NCI-H2196 (cell line): Measurements from ENCODE around the gene UBR7.

Source experiments
- DNase-seq: peaks from one replicate; lab custom pipeline; 2025; ENCODE audit not compliant: unreplicated experiment; lab: John Stamatoyannopoulos, UW

Gene UBR7

DNA sequence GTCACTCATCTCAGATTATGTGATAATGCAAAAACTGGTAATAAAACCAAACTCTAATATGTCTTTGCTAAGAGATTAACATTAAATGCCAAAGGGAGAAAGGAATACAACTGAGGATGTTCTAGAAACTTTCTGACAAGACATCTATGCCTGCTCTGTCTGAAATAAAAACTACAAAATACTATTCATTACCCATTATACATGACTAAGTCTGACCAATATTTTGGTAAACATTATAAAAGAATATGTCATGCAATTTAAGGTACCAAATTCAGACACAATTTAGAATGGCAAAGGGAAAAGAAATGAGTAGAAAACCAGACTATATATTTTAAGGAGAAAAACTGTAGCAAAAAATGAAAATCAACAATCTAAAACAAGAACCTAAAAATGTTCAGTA lies 39.5 kb downstream of the UBR7 start:
- DNase-seq: no peak

DNA sequence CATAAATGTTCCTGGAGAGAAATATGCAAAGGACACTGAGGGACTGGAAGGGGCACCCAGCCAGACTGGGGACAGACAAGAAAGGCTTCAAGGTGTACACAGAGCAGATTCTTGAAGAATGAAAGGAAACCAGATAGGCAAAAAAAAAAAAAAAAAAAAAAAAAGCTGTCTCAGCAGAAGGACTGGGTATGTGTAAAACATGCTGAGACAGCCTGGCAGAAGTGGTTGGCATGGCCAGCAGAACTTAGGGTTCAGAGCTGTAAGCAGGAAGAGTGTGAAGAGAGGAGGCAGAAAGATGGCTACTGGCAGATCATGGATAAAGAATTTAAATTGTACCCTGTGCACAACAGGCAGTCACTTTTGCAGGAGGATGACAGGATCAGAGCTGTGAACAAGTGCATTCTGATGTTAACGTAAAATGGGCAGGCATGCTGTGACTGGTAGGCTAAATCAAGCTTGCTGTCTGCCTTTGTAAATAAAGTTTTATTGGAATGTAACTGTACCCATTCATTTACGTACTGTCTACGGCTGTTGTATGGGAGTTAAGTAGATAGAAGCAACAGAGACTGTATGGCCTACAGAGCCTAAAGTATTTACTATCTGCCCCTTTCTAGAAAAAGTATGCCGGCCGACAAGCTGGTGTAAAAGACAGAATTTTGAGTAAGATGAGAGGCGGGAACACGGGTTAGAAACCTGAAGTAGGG lies 42.2 kb downstream of the UBR7 start:
- no peak for DNase-seq

DNA sequence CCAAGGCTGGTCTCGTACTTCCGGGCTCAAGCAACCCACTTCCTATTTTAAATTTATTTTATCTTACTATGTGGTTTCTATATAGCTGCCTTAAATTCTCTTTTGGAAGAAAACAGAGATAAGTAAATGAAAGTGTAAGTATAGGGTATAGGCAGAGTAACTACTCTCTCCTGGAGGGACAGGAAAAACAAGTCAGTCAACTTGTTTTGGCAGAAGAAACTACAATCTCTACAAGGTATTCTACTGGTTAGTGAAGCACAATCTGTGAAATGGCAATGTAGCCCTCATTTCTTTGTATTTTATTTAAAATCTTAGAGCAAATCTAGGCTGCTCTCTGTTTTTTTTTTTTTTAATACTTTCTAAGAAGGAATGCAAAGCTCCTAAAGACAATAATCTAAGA lies 55.4 kb downstream of the UBR7 start:
- no peak for DNase-seq

- no peak for DNase-seq
Measured at GRCh38 chr14:93263416-93263815, 56.4 kb downstream of the UBR7 start.

- DNase-seq: no peak
Measured at GRCh38 chr14:93266127-93266526, 59.1 kb downstream of the UBR7 start.

- DNase-seq: no peak
Measured at GRCh38 chr14:93267149-93267711, 60.2 kb downstream of the UBR7 start.

GRCh38 chr14:93268406-93268805 lies 61.4 kb downstream of the UBR7 start:
- DNase-seq: no peak

DNA sequence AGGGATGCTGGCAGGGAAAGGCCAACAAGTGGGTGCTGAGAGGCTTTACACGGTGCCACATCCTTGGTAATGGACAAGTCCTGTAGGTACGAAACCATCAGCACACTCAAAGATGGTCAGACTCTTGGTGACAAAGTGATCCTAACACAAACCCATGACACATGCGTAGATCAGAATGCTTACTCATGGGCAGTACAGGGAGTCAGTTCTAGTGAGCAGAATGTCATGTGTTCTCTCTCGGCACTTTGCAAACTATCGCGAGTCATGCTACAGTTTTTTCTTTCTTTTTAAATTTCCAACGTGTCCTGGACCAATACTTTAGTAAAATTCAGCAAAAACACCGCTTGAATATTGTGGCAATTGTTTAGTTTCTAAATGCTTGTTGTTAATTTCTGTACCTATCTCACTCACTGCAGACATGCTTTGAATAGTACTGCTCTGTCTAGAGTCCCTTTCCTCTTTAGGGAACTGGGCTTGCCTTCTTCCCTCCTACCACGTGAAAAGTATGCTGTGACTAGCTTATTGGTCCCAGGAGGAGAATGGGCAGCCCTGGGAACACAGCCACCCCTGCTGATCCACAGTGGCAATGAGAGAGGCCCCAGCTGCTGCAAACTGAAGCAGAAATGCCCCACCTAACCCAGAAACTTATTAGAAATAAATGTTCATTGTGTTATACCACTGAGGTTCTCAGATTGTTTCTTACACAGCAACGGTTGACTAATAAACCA lies 62.4 kb downstream of the UBR7 start:
- DNase-seq: no peak

DNA sequence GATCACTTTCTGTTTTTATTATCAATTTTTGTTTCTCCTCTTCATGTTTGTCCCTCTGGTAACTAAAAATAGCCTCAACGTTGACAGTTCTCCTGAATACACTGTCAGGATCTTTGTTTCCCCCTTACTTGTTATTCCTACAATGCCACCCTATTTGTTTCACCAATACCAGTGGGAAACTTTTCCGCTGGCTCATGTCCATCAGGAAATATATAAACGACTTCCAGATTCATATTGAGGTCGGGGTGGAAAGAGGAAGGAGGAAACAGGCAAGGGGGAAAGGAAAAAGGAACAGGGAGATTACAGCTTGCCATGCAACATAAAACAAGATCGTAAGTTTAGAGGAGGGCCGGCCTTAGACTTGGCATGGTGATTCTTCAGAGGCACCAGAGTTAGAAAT lies 64.1 kb downstream of the UBR7 start:
- no peak for DNase-seq

DNA sequence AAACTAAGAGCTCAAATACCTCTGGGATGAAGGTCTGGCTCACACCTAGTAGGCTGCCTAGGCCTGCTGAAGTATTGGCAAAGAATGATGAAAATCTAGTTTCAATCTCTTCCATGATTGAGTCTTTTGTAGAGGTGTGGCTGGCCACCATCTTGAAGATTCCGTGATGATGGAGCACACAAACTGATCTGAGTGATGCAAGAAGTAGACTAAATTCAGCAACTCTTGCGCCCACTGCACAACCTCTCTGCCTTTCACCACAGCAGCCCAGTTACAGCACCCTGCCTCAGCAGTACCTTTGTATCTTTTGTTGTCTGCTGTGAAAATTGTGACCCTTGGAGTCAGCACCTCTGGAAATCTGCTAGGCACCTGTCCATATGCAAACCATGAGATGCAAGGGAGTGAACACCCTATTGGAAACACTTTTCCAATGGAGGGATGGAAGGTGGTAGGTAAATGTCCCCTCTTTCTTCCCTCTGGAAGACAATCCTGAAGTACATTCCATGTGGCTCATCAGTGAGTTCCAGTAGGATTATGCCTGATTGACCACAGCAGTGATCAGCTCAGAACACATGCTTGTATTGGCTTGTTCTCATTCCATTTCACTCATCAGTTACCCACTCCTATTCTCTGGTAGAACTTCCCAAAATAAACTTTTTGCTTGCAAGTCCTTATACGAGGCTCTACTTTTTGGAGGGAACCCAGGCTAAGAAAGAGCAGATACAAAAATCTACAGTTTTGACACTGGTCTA lies 67.2 kb downstream of the UBR7 start:
- no peak for DNase-seq

DNA sequence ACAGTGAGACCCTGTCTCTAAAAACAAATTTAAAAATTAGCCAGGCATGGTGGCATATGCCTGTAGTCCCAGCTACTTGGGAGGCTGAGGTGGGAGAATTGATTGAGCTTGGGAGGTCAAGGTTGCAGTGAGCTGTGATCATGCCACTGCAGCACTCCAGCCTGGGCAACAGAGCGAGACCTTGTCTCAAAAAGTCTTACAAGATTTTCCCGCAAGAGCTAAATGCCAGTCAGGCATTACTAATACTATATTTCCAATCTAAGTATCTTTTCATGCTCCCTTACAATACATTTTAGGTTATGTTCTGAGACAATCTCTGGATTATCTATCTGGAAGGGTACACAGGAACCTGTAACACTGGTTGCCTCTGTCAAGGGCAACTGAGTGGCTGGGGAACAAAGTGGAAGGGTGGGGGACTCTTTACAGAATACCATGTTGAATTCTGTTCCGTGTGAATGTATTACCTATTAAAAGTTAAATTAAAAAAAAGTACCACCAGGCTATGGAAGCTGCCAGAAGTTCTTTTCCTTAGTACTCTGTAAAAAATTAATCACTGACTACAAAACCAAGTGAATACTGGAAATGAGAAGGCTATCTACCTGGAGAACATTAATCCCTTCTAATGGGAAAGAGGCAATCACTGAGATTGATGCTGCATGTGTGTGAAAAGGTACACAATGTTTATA lies 69.1 kb downstream of the UBR7 start:
- DNase-seq: no peak
